Measurements from ENCODE around the gene NPAS1. TPM values are rescaled to one million over a fixed set of nuclear protein-coding genes. Genes with fewer than 3 reads are reported as not detected.

The NPAS1 gene
- total and polyA plus RNA-seq, 2 of the 13 experiments (the other 11 are each of a cell fraction or from before 2014, with no cell fraction given) = 0.35 to 2.9 TPM

DNA sequence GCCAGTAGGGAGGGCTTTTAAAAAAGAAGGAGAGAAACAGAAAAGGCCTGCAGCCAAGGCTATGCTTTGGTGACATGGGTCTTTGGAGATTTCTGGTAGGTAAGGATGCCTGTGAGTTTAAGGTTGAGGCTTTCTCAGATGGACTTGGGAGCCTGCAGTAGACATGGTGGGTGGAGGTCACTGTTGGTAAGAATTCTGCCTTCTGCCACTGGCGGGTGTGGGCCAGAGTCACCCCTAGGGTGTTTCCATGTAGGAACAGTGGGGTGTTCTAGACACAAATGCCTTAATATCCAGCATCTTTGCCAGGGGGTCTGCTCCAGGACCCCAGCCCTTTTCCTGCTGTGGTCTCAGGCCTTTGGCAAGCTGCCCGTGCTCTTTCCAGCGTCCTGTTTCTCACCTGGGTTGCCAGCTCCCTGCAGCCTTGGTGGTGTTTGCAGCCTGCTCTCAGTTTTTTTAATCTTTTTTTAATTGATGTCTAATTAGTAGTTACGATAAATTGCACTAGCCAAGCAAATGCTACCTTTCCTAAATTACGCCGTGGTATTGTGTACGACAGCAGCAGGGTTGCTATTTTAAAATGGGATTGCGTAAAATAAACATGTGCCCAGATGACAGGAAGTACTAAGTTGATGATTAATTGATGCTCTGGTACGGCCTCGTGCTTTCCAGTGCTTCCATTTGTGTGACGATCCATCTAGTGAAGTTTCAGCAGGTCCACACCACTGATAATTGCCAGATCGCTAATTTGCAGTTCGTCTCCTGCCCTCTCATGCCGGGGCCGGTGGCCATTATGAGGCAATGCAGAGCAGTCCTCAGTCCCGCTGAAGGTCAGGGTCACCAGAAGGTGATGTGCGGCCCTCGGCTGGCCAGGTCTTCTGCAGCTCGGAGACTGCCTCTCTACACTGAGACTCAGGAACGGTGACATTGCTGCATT, 35.3 kb upstream of the NPAS1 start (continued):
- TF ChIP-seq JARID2 (CRISPR knock-in tag; IDR thresholded peaks at IDR 0.05; ENCODE audit: insufficient replicate concordance) (no peak), ZNF703 (CRISPR knock-in tag; IDR thresholded peaks at IDR 0.05; ENCODE audit: borderline replicate concordance) (no peak), ZNF616 (CRISPR knock-in tag; IDR thresholded peaks at IDR 0.05; ENCODE audit: low read depth) (no peak), MXI1 (IDR thresholded peaks at IDR 0.05; ENCODE audit: borderline replicate concordance, low read depth, low read length) (peak; percentile 91; the same call in 1 of the 3 replicates), KLF15 (CRISPR knock-in tag; IDR thresholded peaks at IDR 0.05; ENCODE audit: borderline replicate concordance) (no peak), SNRNP70 (IDR thresholded peaks at IDR 0.05; ENCODE audit: low read depth, low read length) (no peak), ZSCAN22 (CRISPR knock-in tag; IDR thresholded peaks at IDR 0.05) (no peak), ZNF224 (CRISPR knock-in tag; IDR thresholded peaks at IDR 0.05) (no peak)
- TF ChIP-seq, protein P1, sequence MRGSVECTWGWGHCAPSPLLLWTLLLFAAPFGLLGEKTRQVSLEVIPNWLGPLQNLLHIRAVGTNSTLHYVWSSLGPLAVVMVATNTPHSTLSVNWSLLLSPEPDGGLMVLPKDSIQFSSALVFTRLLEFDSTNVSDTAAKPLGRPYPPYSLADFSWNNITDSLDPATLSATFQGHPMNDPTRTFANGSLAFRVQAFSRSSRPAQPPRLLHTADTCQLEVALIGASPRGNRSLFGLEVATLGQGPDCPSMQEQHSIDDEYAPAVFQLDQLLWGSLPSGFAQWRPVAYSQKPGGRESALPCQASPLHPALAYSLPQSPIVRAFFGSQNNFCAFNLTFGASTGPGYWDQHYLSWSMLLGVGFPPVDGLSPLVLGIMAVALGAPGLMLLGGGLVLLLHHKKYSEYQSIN (CRISPR knock-in tag; IDR thresholded peaks at IDR 0.05; ENCODE audit: borderline replicate concordance) = no peak
- TF ChIP-seq, protein P2, sequence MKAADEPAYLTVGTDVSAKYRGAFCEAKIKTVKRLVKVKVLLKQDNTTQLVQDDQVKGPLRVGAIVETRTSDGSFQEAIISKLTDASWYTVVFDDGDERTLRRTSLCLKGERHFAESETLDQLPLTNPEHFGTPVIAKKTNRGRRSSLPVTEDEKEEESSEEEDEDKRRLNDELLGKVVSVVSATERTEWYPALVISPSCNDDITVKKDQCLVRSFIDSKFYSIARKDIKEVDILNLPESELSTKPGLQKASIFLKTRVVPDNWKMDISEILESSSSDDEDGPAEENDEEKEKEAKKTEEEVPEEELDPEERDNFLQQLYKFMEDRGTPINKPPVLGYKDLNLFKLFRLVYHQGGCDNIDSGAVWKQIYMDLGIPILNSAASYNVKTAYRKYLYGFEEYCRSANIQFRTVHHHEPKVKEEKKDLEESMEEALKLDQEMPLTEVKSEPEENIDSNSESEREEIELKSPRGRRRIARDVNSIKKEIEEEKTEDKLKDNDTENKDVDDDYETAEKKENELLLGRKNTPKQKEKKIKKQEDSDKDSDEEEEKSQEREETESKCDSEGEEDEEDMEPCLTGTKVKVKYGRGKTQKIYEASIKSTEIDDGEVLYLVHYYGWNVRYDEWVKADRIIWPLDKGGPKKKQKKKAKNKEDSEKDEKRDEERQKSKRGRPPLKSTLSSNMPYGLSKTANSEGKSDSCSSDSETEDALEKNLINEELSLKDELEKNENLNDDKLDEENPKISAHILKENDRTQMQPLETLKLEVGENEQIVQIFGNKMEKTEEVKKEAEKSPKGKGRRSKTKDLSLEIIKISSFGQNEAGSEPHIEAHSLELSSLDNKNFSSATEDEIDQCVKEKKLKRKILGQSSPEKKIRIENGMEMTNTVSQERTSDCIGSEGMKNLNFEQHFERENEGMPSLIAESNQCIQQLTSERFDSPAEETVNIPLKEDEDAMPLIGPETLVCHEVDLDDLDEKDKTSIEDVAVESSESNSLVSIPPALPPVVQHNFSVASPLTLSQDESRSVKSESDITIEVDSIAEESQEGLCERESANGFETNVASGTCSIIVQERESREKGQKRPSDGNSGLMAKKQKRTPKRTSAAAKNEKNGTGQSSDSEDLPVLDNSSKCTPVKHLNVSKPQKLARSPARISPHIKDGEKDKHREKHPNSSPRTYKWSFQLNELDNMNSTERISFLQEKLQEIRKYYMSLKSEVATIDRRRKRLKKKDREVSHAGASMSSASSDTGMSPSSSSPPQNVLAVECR (CRISPR knock-in tag; IDR thresholded peaks at IDR 0.05; ENCODE audit: borderline replicate concordance) = peak; percentile 90; the same call in 1 of the 2 replicates
- TF ChIP-seq, protein P3, sequence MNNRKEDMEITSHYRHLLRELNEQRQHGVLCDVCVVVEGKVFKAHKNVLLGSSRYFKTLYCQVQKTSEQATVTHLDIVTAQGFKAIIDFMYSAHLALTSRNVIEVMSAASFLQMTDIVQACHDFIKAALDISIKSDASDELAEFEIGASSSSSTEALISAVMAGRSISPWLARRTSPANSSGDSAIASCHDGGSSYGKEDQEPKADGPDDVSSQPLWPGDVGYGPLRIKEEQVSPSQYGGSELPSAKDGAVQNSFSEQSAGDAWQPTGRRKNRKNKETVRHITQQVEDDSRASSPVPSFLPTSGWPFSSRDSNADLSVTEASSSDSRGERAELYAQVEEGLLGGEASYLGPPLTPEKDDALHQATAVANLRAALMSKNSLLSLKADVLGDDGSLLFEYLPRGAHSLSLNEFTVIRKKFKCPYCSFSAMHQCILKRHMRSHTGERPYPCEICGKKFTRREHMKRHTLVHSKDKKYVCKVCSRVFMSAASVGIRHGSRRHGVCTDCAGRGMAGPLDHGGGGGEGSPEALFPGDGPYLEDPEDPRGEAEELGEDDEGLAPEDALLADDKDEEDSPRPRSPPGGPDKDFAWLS (CRISPR knock-in tag; IDR thresholded peaks at IDR 0.05; ENCODE audit: borderline replicate concordance) = no peak
- TF ChIP-seq, protein P4, sequence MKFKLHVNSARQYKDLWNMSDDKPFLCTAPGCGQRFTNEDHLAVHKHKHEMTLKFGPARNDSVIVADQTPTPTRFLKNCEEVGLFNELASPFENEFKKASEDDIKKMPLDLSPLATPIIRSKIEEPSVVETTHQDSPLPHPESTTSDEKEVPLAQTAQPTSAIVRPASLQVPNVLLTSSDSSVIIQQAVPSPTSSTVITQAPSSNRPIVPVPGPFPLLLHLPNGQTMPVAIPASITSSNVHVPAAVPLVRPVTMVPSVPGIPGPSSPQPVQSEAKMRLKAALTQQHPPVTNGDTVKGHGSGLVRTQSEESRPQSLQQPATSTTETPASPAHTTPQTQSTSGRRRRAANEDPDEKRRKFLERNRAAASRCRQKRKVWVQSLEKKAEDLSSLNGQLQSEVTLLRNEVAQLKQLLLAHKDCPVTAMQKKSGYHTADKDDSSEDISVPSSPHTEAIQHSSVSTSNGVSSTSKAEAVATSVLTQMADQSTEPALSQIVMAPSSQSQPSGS (CRISPR knock-in tag; IDR thresholded peaks at IDR 0.05) = peak; percentile 70; the same call in 1 of the 2 replicates
- TF ChIP-seq, protein P5, sequence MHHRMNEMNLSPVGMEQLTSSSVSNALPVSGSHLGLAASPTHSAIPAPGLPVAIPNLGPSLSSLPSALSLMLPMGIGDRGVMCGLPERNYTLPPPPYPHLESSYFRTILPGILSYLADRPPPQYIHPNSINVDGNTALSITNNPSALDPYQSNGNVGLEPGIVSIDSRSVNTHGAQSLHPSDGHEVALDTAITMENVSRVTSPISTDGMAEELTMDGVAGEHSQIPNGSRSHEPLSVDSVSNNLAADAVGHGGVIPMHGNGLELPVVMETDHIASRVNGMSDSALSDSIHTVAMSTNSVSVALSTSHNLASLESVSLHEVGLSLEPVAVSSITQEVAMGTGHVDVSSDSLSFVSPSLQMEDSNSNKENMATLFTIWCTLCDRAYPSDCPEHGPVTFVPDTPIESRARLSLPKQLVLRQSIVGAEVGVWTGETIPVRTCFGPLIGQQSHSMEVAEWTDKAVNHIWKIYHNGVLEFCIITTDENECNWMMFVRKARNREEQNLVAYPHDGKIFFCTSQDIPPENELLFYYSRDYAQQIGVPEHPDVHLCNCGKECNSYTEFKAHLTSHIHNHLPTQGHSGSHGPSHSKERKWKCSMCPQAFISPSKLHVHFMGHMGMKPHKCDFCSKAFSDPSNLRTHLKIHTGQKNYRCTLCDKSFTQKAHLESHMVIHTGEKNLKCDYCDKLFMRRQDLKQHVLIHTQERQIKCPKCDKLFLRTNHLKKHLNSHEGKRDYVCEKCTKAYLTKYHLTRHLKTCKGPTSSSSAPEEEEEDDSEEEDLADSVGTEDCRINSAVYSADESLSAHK (CRISPR knock-in tag; IDR thresholded peaks at IDR 0.05; ENCODE audit: borderline replicate concordance) = no peak
- TF ChIP-seq, protein P6, sequence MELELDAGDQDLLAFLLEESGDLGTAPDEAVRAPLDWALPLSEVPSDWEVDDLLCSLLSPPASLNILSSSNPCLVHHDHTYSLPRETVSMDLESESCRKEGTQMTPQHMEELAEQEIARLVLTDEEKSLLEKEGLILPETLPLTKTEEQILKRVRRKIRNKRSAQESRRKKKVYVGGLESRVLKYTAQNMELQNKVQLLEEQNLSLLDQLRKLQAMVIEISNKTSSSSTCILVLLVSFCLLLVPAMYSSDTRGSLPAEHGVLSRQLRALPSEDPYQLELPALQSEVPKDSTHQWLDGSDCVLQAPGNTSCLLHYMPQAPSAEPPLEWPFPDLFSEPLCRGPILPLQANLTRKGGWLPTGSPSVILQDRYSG (CRISPR knock-in tag; IDR thresholded peaks at IDR 0.05) = no peak
